GM12878 (cell line): Measurements from ENCODE around the gene PRR20B. TPM values are rescaled to one million over a fixed set of nuclear protein-coding genes. Genes with fewer than 3 reads are reported as not detected.

Source experiments
- polyA plus RNA-seq, 11 experiments: library from polyadenylated mRNA; depleted of rRNA in 4 of 11; unstranded in 6 of 11; stranded (reverse) in 5 of 11; fragments of >200 nt; fragmentation: Nextera tagmentation in 4 of 11; fragmentation: Illumina TruSeq in 1 of 11; extraction: Ambion mirVana in 4 of 11; extraction: Trizol in 1 of 11; gene quantifications; 1 replicate in 1 of 11; 2 replicates in 10 of 11; pipeline versions ENCODE4 v1.2.1 to v1.2.3, GENCODE V29; 2011 to 2016; ENCODE audit warnings: inconsistent platforms in 2 of 11, missing spikeins in 2 of 11, low read depth in 1 of 11
- small RNA-seq: library from RNA; depleted of rRNA; stranded (forward); fragments of <200 nt; gene quantifications from one replicate; pipeline ENCODE3, GENCODE V24; 2014
- total RNA-seq, 4 experiments: library from RNA; depleted of rRNA in 3 of 4; stranded (reverse); fragments of >200 nt in 3 of 4; fragmentation: Illumina TruSeq in 1 of 4; extraction: Trizol in 1 of 4; gene quantifications; 2 replicates each; pipeline versions ENCODE4 v1.2.1 to v1.2.3, GENCODE V29; 2013 to 2021

The PRR20B gene
- total and polyA plus RNA-seq, 10 of the 15 experiments (the other 5 are each of a cell fraction or from before 2014, with no cell fraction given), result not detected

Small RNA genes within 50 kb of the gene (small RNA-seq; reads per million reads assigned to genes)
- not detected for gene PRR20FP

Other genes with a start within 250 kb of the PRR20B start
- gene PRR20A, start 6.6 kb upstream of the PRR20B start, total RNA-seq (2014; rRNA removed), result not detected in 2 replicates
- gene PRR20A, start 6.6 kb upstream of the PRR20B start, total RNA-seq (2014; rRNA removed; fragmentation: Illumina TruSeq; extraction: Trizol), result not detected in 2 replicates
- not detected in 2 replicates for gene PRR20A, start 6.6 kb upstream of the PRR20B start, total RNA-seq (2021)
- gene PRR20A, start 6.6 kb upstream of the PRR20B start, polyA plus RNA-seq (2011; rRNA removed), result not detected in 2 replicates
- gene PRR20A, start 6.6 kb upstream of the PRR20B start, polyA plus RNA-seq (2014; fragmentation: Illumina TruSeq; extraction: Trizol), result not detected in 2 replicates
- not detected for gene PRR20A, start 6.6 kb upstream of the PRR20B start, polyA plus RNA-seq (2014; fragmentation: Nextera tagmentation; extraction: Ambion mirVana)
- not detected in 2 replicates for gene PRR20A, start 6.6 kb upstream of the PRR20B start, polyA plus RNA-seq (2014; rRNA removed)
- not detected for gene PRR20A, start 6.6 kb upstream of the PRR20B start, polyA plus RNA-seq (2016; fragmentation: Nextera tagmentation; extraction: Ambion mirVana)
- not detected in 2 replicates for gene PRR20C, start 6.6 kb downstream of the PRR20B start, total RNA-seq (2014; rRNA removed)
- gene PRR20C, start 6.6 kb downstream of the PRR20B start, total RNA-seq (2014; rRNA removed; fragmentation: Illumina TruSeq; extraction: Trizol), result not detected in 2 replicates
- not detected in 2 replicates for gene PRR20C, start 6.6 kb downstream of the PRR20B start, total RNA-seq (2021)
- not detected in 2 replicates for gene PRR20C, start 6.6 kb downstream of the PRR20B start, polyA plus RNA-seq (2011; rRNA removed)
- gene PRR20C, start 6.6 kb downstream of the PRR20B start, polyA plus RNA-seq (2014; fragmentation: Illumina TruSeq; extraction: Trizol), result not detected in 2 replicates
- gene PRR20C, start 6.6 kb downstream of the PRR20B start, polyA plus RNA-seq (2014; fragmentation: Nextera tagmentation; extraction: Ambion mirVana), result not detected
- not detected in 2 replicates for gene PRR20C, start 6.6 kb downstream of the PRR20B start, polyA plus RNA-seq (2014; rRNA removed)
- not detected for gene PRR20C, start 6.6 kb downstream of the PRR20B start, polyA plus RNA-seq (2016; fragmentation: Nextera tagmentation; extraction: Ambion mirVana)
- gene PRR20D, start 13.1 kb downstream of the PRR20B start, total RNA-seq (2014; rRNA removed), result not detected in 2 replicates
- gene PRR20D, start 13.1 kb downstream of the PRR20B start, total RNA-seq (2014; rRNA removed; fragmentation: Illumina TruSeq; extraction: Trizol), result not detected in 2 replicates
- not detected in 2 replicates for gene PRR20D, start 13.1 kb downstream of the PRR20B start, total RNA-seq (2021)
- not detected in 2 replicates for gene PRR20D, start 13.1 kb downstream of the PRR20B start, polyA plus RNA-seq (2011; rRNA removed)
- not detected in 2 replicates for gene PRR20D, start 13.1 kb downstream of the PRR20B start, polyA plus RNA-seq (2014; fragmentation: Illumina TruSeq; extraction: Trizol)
- not detected for gene PRR20D, start 13.1 kb downstream of the PRR20B start, polyA plus RNA-seq (2014; fragmentation: Nextera tagmentation; extraction: Ambion mirVana)
- not detected in 2 replicates for gene PRR20D, start 13.1 kb downstream of the PRR20B start, polyA plus RNA-seq (2014; rRNA removed)
- gene PRR20D, start 13.1 kb downstream of the PRR20B start, polyA plus RNA-seq (2016; fragmentation: Nextera tagmentation; extraction: Ambion mirVana), result not detected
- gene PRR20E, start 19.7 kb downstream of the PRR20B start, total RNA-seq (2014; rRNA removed), result not detected in 2 replicates
- gene PRR20E, start 19.7 kb downstream of the PRR20B start, total RNA-seq (2014; rRNA removed; fragmentation: Illumina TruSeq; extraction: Trizol), result not detected in 2 replicates
- not detected in 2 replicates for gene PRR20E, start 19.7 kb downstream of the PRR20B start, total RNA-seq (2021)
- not detected in 2 replicates for gene PRR20E, start 19.7 kb downstream of the PRR20B start, polyA plus RNA-seq (2011; rRNA removed)
- not detected in 2 replicates for gene PRR20E, start 19.7 kb downstream of the PRR20B start, polyA plus RNA-seq (2014; fragmentation: Illumina TruSeq; extraction: Trizol)
- gene PRR20E, start 19.7 kb downstream of the PRR20B start, polyA plus RNA-seq (2014; fragmentation: Nextera tagmentation; extraction: Ambion mirVana), result not detected
- not detected in 2 replicates for gene PRR20E, start 19.7 kb downstream of the PRR20B start, polyA plus RNA-seq (2014; rRNA removed)
- gene PRR20E, start 19.7 kb downstream of the PRR20B start, polyA plus RNA-seq (2016; fragmentation: Nextera tagmentation; extraction: Ambion mirVana), result not detected